Activated T-helper 9 cell treated with anti-CD3 and anti-CD28 coated beads, Interleukin-2, amount 50 U/mL, for 16 hours (primary cell): ENCODE measurements around the gene TSPOAP1.
"Not testable (repeated sequence)": the region's sequence is repeated elsewhere in the genome, so short reads cannot be mapped to it uniquely, and the experiment has no call there.

Source experiments
- DNase-seq: peaks from one replicate; pipeline ENCODE4 v3.0.0-alpha.2; 2020; ENCODE audit warnings: low read depth

Gene TSPOAP1

DNA sequence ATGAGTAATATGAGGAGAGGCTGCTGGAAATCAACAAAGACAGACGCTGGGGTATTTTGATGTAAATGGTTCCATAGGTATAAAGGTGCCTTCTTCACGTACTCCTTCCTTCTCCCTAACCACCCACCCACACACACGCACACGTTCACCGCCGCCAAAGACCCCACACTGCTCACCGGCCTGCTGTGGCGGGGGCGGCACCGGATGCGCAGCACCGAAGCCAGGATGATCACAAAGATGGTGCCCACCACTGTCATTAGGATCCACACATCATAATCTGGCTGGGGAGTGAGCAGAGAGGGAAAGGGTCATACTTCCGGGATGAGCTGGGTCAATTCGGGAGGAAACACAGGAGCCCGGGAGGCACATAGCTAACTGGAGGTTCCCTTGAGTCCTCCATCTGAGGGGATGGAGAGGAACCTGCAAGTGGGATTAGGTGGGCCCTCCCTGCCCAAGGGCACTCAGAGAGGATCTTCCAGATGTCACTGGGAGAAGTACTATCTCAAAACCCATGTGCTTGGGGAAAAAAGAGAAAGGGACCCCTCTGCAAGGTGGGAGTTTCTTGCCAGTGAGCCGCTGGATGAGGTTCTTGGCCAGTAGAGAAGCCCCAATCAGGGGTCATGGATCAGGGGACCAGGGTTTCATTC is 33.9 kb upstream of the TSPOAP1 start:
- DNase-seq: no peak

DNA sequence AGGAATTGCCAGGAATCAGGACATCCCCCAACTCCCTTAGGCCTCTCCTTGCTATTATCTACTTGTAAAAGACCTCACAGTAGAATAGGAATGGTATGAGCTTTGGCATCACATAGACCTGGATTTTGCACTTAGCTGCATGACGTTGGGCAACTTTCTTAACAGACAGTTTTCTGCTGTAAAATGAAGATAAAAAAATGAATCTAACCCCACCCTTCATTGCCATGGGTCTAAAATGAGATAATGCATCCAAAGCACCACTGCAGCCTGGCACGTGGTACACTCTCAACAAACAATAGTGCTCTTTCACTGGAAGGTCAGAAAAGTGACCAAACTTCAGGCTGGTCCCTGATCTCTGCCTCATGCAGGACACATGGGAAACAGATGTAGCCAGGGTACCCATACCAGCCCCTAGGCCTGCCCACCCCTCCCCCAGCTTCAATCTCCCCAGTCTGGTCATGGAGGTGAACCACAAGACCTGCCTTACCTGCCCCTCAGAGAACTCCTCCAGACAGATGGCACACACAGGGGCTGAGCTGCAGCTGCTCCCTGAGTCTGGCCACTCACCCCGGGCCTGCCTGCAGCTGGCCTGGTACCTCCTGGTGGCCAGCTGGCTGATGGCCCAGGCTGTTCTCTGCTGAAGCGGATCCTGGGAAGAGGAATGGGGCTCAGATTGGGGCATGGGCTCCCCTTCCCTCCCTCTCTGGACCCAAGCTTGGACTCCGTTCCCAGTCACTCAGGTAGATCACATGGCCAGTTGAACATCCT is 31.9 kb upstream of the TSPOAP1 start:
- no peak for DNase-seq

DNA sequence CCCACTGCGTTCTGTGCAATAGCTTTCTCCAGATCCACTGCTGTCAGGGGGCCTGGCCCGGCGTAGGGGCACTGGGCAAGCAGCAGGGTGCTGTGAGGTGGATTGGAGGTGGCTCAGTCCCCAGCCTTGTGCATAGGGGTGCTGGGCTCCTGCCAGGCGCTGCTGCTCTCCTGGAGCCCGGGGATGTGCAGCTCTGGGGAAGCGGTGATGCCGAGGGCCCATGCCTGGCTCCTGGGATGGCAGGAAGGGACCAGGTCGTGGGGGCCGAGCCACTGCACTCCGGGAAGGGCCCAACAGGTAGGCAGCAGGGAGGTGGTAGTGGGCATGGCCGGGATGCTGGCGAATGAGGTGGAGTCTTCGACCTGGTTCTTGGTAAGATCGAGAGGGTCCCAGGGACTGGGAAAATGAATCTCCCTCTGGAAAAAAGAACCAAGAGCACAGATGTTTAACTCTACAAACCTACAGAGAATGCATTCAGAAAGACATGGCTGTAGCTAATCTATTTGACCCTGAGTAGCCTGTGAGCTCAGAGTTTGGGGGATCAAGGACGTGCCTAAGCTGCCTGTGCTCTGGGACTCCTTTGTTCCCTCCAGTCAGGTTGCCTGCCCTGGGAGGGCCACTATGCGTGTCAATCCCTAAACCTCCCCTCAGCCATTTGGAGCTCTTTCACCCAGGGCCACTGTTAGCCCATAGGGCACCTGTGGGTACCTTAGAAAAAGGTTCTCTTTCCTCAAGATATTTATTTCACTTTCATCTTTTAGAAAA is 30.0 kb upstream of the TSPOAP1 start:
- no peak for DNase-seq

DNA sequence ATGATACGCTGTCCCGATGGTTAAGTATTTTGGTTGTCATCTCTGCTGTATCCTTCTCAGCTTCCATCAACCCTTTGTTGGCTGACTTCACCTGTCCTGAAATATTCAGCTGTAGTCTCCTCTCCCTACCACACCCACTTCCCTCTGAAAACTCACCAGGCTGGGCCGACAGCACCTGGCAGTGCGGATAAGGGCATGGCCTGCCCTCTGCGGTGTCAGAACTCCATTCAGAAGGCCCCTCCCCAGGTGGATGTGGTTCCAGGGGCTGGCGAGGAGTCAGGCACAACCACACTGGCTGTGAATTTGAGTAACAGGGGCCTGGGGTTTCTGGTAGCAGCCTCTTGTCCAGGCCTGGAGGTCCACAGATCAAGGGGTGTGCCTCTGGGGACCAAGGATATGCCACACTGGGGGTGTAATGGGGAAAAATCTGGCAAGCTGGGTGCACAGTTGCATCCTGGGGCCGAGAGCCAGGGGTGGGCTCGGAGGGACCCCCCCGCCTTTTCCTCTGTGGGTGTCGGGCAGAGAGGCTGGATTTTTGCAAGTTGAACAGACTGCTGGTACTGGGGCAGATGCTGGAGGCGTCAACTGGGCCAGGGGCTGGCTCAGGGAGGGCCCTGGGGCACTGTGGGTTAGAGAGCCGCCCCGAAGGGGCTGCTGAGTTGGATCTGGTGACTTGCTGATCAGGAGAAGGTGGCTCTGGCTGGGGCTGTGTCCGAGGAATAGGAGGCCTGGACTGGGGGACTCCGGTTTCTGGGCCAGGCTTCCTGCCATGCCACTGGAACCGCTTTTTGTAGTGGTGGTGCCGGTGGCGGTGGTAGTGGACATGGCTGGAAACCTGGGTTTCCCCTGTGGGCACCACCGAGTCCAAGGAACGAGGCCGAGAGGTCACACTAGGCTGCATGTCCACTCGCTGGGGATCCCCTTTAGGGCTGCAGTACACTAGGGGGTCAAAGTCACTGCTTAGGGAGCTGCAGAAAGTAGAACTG is 29.0 kb upstream of the TSPOAP1 start:
- no peak for DNase-seq

DNA sequence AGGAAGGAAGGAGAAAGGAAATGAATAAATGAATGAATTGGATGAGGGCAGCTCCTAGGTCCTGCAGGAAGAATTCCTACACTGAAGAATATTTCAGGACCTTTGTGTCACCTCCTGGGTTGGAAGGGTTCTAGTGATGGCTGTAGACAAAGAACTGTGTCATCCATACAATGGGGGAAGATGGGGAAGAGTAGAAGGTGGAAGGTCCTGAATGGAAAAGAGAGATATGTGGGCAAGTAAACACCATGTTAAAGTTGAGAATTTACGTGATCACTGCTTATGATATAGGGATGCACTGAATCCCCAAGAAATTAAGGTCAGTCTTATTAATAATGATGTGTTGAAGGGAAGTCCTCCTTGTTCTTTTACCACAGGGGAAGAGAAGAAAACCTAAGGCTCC is 27.6 kb upstream of the TSPOAP1 start:
- DNase-seq: no peak

DNA sequence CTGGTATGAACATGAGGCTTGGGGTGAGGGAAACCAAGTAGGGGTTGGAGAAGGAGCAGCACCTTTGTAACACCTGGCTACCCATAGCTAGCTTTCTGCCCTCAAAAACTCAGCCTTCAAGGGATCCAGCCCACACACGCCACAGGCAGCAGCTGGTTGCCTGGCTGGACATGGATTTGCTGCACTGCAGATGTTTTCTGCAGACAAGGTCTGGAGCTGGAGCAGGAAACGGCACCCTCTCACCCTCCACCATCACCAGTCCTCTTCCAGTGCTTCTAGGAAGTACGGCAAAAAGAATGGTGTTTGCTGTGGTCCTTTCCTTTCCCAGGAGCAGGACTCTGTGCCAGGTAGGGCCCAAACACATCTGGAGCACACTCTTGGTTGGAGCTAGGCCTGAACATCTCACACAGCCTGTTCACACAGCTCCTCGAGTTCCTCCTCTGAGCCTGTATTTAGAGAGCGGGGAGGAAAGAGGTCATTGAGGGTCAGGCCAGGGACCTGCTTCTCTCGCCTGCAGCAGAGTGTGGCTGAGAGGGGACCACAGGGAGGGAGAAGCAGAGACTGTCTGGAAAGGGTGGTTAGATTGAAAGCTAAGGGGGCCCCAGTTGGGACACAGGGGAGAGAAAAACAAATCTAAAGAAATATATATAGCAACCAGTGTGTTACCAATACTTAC is 26.1 kb upstream of the TSPOAP1 start:
- DNase-seq: no peak

DNA sequence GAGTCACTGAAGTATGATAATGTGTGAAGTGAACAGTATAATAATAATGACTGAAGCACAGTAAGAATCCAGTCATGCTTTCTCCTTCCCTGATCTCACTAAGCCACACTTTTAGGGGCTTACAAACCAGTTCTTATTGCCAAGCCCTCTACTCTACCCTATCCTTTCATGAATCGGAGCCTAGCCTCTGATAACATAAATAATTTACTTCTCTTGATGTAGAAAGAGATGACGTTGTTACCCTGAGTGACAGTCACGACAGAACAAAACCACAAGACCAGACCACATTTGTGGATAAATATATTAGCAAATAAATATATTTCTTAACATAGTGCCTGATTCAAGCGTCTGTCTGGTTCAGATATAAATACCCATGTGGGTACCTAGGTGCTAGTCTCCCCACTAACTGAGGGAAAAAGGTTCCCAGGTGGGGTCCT is 24.8 kb upstream of the TSPOAP1 start:
- DNase-seq: no peak

DNA sequence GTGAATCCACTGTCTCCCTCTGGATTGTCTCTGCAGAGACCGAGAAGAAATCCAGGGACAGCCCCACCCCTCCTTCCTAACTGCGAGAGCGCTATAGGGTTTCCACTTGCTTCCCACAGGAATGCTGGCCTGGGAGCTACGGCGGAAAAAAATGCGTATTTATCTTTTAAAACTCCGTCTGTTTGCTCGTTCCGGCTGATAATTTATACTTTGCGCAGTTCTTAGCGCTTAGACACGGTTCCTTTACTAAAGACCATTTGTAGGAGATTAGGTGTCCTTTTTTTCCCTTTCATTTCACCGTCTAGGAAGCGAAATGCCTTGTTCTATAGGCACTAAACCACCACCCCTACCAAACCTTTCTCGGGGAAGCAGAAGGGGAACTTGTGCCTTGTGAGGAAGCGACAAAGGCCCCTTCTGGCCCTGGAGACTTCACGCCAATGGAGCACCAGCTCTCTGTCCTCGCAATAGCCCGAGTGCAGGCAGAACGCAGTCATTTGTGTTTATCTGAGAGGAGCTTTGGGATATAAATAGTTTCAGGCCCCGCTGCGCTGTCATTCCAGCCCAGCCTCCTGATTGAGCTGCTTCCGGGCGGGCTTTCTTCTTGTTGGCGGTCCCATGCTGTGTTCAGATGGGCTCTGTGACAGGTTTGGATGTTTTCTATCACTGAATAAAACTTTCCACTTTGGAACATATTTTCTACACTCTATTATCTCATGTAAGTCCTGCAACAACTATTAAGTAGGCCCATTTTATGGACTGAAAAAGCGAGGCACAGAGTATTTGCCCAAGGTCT is 24.2 kb upstream of the TSPOAP1 start:
- DNase-seq: no peak

DNA sequence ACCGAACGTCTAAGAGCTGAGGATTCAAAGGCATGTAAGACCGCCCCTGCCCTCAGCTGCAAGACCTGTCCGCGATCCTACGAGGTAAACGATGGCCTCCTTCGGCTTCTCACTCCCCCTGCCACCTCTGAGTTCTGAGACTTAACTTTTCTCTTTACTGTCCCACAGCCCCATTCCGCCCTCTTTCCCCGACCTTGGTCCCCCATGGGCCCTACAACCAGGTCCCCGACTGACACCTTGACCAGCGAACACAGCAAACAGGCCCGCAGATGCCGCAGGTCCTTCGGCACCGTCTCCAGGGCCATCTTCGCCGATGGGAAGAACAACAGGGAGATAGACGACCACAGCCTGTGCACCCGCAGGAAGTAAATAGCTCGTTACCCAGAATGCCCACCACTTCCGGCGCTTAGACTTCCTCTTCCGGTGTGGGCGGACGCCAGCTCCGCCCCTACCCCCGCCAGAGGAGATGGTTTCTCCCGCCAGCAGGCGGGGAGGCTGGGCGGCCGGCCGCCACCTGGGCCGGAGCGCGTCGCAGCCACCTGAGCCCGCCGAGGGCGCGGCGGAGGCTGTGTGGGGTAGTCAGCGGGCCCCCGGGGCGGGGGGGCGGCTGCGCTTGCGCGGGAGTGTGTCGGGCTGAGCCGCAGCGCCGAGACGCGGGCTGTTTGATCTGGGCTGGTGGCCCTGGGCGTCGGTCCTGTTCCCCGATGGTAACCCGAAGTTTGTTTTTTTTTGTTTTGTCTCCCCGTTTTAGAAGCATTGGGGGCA is 23.4 kb upstream of the TSPOAP1 start, which contains the start of gene SUPT4H1:
TSS of gene SUPT4H1 (minus strand) at position 371 of the 765 bp plus-strand sequence. CDS start at position 305, 66 bp downstream.
- peak; percentile 88 for DNase-seq

DNA sequence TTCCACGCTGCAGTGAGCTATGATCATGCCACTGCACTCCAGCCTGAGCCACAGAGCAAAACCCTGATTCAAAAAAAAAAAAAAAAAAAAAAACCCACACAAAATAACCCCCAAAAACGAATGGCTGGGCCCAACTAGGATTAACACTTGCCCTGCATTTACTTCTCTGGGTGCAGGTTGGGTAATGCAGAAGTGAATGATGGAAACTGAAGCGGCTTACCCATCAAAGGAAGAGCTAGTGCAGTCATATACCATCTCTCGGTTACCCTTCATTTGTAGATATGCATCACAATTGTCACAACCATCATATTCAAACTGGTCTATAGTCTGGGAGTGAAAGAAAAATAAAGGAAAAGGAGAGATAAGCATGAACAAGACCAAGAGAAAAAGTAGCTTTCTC is 22.6 kb upstream of the TSPOAP1 start:
- DNase-seq: no peak

DNA sequence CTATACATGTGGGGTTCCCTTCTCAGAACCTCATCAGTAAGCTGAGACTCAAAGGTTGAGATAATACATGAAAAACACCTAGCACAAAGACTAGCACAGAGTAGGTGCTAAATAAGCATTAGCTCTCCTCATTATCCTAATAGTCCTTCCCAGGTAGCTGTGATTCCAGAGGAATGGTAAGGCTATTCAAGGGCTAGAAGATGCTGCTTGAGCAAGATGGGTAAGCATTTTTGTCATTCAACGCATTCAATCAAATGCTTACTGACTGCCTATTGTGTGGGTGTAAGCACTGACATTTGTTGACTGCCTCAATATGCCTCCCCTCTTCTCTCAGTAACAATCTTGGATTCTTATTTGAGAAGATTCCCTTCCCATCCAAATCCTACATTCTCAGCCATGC is 19.4 kb upstream of the TSPOAP1 start:
- DNase-seq: no peak

DNA sequence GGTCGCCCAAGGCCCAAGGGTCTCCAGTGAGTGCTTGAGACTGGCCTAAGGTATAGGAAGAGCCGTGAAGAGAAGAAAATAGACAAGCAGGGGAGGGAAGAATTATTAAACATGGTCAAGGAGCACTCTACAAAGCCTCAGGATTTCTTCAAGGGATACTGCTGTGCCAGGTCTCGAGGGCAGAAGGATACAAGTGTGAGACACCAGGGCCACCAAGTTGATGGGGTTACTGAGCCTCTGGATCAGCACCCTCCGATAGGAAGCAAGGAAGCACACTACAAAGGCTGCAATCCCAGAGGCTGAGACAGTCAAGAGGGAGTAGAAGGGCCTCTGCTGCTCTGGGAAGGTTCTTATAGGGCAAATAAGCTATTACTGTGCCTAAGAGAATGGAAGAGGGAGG is 16.9 kb upstream of the TSPOAP1 start:
- DNase-seq: no peak

DNA sequence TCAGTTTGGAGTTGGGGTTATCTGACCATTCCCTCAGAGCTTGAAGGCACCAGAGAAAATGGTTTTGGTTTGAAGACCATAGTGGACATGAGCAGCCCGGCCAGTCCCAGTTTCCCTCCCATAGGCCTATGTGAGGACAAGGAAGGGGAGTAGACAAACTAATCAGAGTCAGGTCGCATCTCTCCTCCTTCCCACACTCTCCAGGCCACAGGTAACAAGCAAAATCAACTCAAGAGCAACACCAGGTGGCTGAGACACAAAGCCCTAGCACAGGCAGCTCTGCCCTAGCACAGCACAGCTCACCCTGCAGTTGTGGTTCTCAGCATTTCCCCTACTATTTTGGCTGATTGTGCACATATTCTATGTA is 16.2 kb upstream of the TSPOAP1 start:
- no peak for DNase-seq

DNA sequence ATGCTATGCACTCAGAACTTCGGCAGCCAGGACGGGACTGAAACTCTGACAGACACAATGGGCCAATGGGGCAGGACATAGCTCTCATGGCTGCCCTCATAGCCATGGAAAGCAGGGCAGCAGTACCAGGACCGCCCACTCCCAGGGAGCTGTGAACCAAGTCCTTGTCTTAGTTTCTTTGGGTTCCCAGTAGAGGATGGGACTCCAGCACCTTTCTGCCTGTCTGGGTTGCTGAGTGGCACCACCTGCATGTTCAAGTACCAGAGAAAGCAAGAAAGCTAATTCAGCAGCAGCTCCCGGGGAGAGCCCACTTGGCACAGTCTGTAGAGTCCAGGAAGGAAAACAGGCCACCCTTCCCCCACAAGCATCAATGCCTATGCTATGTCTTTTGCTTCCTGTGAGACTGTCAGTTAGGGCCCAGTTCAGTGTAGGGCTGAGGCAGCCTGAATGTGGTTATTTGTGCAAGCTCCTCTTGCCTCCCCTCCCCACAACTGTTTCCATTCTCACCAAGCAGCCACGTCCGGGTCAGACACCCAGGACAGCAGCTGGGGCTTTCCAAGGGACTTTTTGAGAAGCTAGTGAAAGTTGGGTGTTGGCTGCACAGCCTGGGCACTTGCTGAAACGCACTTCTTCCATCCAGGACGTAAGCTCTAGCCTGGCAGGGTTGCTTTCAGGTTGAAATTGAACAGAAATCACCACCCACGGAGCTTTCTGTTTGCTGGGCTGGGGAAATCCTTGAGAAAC is 15.6 kb upstream of the TSPOAP1 start:
- DNase-seq: peak; percentile 85

DNA sequence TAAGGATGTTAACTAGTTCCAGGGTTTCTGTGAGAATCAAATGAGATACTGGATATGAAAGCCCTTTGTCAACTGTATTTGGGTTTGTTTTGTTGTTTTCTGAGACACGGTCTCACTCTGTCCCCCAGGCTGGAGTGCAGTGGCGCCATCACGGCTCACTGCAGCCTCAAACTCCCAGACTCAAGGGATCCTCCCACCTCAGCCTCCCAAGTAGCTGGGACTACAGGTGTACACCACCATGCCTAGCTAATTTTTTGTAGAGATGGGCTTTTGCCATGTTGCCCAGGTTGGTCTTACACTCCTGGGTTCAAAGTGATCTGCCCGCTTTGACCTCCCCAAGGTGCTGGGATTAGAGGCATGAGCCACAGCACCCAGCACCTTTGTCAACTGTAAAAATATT is 14.5 kb upstream of the TSPOAP1 start:
- DNase-seq: no peak

DNA sequence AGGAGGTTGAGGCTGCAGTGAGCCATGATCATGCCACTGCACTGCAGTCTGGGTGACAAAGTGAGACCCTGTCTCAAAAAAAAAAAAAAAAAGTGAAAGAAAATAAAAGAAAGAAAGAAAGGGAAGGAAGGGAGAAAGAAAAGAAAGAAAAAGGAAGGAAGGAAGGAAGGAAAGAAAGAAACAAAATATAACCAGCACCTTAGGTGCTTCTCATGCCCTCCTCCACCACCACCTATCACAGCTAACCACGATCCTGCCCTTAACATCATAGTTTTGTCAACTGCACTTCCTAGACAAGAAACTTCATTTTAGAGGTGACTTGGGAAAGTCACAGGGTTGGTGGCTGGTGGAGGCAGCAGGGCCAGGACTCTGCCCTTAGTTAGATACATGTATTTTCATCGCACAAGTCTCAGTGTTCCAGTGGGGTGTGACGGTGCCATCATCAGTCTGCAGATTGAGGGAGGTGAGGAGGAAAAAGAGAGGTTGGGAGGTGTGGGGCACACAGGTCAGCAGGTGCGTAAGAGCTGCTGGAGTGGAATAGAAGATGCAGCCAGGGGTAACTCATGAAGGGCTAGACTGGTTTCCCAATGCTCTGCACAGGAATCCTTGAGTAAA is 13.4 kb upstream of the TSPOAP1 start:
- no peak for DNase-seq

DNA sequence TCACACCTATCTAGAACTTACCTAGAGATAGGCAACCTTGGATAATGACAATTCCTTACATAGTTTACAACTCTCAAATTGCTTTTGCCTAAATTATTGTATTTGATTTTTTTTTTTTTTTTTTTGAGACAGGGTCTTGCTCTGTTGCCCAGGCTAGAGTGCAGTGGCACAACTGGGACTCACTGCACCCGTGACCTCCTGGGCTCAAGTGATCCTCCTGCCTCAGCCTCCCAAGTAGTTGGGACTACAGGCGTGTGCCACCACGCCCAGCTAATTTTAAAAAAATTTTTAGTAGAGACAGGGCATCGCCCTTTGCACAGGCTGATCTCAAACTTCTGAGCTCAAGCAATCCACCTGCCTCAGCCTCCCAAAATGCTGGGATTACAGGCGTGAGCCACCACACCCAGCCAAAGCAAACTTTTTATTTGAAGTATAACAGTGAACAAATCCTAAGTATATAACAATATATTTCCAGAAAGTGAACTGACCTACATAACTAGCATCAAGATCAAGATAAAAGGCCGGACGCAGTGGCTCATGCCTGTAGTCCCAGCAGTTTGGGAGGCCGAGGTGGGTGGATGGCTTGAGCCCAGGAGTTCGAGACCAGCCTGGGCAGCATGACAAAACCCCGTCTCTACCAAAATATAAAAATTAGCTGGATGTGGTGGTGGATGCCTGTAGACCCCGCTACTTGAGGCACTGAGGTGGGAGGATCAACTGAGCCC is 12.7 kb upstream of the TSPOAP1 start:
- DNase-seq: not testable (repeated sequence)

DNA sequence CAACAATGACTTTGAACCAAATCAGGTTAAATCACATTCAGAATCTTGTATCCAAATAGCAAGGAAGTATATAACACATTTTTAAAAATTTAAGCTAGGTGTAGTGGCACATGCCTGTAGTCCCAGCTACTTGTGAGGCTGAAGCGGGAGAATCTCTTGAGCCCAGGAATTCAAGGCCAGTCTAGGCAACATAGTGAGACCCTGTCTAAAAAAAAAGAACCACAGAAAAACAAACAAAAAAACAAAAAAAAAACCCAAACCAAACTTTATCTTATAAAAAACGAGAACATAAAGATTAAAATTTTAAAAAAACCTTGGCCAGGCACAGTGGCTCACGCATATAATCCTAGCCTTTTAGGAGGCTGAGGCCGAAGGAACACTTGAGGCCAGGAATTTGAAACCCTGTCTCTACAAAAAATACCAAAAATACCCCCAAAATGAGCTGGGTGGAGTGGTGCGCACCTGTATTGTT is 11.8 kb upstream of the TSPOAP1 start:
- DNase-seq: no peak
